ENCODE measurements around the gene KCNQ2. TPM values are rescaled to one million over a fixed set of nuclear protein-coding genes. Genes with fewer than 3 reads are reported as not detected.

Gene KCNQ2
- total RNA-seq, 1 experiment from 2014 or later: 86.5 TPM

DNA sequence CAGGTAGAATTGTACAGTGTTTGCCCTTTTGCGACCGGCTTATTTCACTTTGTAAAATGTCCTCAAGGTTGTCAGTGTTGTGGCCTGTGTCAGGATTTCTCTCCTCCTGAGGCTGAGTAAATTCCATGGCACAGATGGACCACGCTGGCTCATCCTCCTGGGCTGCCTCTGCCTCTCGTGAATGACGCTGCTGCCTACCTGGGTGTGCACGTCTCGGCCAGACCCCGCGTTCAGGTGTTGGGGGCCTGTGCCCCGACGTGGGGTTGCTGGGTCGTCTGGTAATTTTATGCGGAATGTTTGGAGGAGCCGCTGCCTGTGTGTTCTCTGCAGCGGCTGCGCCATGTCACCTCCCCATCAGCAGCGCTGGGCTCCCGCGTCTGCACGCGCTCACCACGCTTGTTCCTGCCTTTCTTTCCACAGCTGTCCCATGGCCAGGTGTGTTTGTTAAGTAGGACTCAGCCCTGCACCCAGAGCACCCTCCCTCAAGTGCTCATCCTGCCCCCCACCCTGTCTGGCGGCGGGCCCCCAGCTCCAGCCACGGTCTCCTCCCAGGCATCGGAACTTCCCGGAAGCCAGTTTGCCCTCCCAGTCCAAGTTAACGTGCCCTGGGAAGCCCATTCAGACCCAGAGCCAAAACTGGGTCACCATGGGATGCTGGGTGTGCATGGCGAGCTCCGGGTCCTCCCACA, 75.2 kb downstream of the KCNQ2 start:
- no peak overlapping the region for H3K4me3 ChIP-seq (replicated peaks in 1 of 2; ENCODE audit: low read depth in 1 of 2, low read length in 2 of 2)
- no peak overlapping the region for H3K4me2 ChIP-seq (ENCODE audit: low read length)
- ATAC-seq: no peak
- RAD21 ChIA-PET (ENCODE audit: low non-redundant PET in 1 of 2, low total read pairs in 2 of 2, uncharacterized antibody in 2 of 2, unreplicated experiment in 2 of 2): no interaction called here
- intact Hi-C loops (cut with micrococcal nuclease): no loop called here
- BruUV-seq (replicated peaks): no TSS peak
- no peak for DNase-seq (ENCODE audit: low read depth, low spot score)
- H3K9me2 ChIP-seq (ENCODE audit: insufficient read depth): no peaks in the 10 kb centered on the region
- H3K9ac ChIP-seq (ENCODE audit: low read length): no peak overlapping the region
- no peaks in the 10 kb centered on the region for H3K79me2 ChIP-seq (ENCODE audit: insufficient read depth, low read length)
- no peaks in the 10 kb centered on the region for H4K20me1 ChIP-seq (ENCODE audit: insufficient read depth)
- H3K27ac ChIP-seq (ENCODE audit: low read depth, low read length): no peak overlapping the region
- POLR2A ChIA-PET: no interaction called here
- TF ChIP-seq EZH2phosphoT487 (IDR thresholded peaks at IDR 0.05; ENCODE audit: borderline replicate concordance) (no peak), FOSL1 (IDR thresholded peaks at IDR 0.05; ENCODE audit: low read depth) (no peak), ZNF274 (IDR thresholded peaks at IDR 0.05; ENCODE audit: low read depth, low read length) (no peak), SP1 (IDR thresholded peaks at IDR 0.05; ENCODE audit: low read depth) (no peak), YY1 (IDR thresholded peaks at IDR 0.05; ENCODE audit: extremely low read depth, insufficient replicate concordance, low read depth, low read length) (no peak), CEBPB (IDR thresholded peaks at IDR 0.05; ENCODE audit: low read depth) (no peak), ZFX (IDR thresholded peaks at IDR 0.05) (no peak), CBX3 (IDR thresholded peaks at IDR 0.05; ENCODE audit: low read depth) (no peak), POLR2A (IDR thresholded peaks at IDR 0.05; ENCODE audit: borderline replicate concordance, extremely low read depth, insufficient read depth, insufficient read length) (no peak), EZH2 (IDR thresholded peaks at IDR 0.05) (no peak), EGR1 (IDR thresholded peaks at IDR 0.05; ENCODE audit: low read depth) (no peak), JUND (IDR thresholded peaks at IDR 0.05) (no peak), RAD21 (IDR thresholded peaks at IDR 0.05; ENCODE audit: low read depth) (no peak), ELF1 (IDR thresholded peaks at IDR 0.05; ENCODE audit: borderline replicate concordance, low read depth) (no peak), SIN3A (IDR thresholded peaks at IDR 0.05; ENCODE audit: low read depth) (no peak)
- TF ChIP-seq, protein P1, sequence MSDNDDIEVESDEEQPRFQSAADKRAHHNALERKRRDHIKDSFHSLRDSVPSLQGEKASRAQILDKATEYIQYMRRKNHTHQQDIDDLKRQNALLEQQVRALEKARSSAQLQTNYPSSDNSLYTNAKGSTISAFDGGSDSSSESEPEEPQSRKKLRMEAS (IDR thresholded peaks at IDR 0.05): no peak
- TF ChIP-seq, protein P2, sequence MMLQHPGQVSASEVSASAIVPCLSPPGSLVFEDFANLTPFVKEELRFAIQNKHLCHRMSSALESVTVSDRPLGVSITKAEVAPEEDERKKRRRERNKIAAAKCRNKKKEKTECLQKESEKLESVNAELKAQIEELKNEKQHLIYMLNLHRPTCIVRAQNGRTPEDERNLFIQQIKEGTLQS (IDR thresholded peaks at IDR 0.05): no peak
- TF ChIP-seq, protein P3, sequence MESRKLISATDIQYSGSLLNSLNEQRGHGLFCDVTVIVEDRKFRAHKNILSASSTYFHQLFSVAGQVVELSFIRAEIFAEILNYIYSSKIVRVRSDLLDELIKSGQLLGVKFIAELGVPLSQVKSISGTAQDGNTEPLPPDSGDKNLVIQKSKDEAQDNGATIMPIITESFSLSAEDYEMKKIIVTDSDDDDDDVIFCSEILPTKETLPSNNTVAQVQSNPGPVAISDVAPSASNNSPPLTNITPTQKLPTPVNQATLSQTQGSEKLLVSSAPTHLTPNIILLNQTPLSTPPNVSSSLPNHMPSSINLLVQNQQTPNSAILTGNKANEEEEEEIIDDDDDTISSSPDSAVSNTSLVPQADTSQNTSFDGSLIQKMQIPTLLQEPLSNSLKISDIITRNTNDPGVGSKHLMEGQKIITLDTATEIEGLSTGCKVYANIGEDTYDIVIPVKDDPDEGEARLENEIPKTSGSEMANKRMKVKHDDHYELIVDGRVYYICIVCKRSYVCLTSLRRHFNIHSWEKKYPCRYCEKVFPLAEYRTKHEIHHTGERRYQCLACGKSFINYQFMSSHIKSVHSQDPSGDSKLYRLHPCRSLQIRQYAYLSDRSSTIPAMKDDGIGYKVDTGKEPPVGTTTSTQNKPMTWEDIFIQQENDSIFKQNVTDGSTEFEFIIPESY (IDR thresholded peaks at IDR 0.05; ENCODE audit: extremely low read depth, insufficient replicate concordance, low read length): no peak
- TF ChIP-seq, protein P4, sequence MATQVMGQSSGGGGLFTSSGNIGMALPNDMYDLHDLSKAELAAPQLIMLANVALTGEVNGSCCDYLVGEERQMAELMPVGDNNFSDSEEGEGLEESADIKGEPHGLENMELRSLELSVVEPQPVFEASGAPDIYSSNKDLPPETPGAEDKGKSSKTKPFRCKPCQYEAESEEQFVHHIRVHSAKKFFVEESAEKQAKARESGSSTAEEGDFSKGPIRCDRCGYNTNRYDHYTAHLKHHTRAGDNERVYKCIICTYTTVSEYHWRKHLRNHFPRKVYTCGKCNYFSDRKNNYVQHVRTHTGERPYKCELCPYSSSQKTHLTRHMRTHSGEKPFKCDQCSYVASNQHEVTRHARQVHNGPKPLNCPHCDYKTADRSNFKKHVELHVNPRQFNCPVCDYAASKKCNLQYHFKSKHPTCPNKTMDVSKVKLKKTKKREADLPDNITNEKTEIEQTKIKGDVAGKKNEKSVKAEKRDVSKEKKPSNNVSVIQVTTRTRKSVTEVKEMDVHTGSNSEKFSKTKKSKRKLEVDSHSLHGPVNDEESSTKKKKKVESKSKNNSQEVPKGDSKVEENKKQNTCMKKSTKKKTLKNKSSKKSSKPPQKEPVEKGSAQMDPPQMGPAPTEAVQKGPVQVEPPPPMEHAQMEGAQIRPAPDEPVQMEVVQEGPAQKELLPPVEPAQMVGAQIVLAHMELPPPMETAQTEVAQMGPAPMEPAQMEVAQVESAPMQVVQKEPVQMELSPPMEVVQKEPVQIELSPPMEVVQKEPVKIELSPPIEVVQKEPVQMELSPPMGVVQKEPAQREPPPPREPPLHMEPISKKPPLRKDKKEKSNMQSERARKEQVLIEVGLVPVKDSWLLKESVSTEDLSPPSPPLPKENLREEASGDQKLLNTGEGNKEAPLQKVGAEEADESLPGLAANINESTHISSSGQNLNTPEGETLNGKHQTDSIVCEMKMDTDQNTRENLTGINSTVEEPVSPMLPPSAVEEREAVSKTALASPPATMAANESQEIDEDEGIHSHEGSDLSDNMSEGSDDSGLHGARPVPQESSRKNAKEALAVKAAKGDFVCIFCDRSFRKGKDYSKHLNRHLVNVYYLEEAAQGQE (IDR thresholded peaks at IDR 0.05; ENCODE audit: low read depth): no peak
- H3K9me3 ChIP-seq (ENCODE audit: control insufficient read depth in 1 of 2, insufficient read depth in 1 of 2, low read depth in 1 of 2, low read length in 2 of 2): no peaks in the 10 kb centered on the region
- H2AFZ ChIP-seq (ENCODE audit: low read depth, low read length, poor library complexity, severe bottlenecking): no peak overlapping the region
- CTCF ChIA-PET: no interaction called here
- H3K27me3 ChIP-seq (ENCODE audit: insufficient read depth, low read length): no peaks in the 10 kb centered on the region
- no peaks in the 10 kb centered on the region for H3K4me1 ChIP-seq (ENCODE audit: control insufficient read depth in 1 of 2, insufficient read depth in 2 of 2, low read length in 2 of 2)
- no peaks in the 10 kb centered on the region for H3K36me3 ChIP-seq (ENCODE audit: control insufficient read depth in 1 of 2, insufficient read depth in 2 of 2, low read length in 2 of 2)

All from HCT116 (cell line).